ENCODE measurements around the gene PACSIN2. TPM values are rescaled to one million over a fixed set of nuclear protein-coding genes. Genes with fewer than 3 reads are reported as not detected.

PACSIN2 gene
- total RNA-seq, 4 donors from 2014 or later, result 25.8 to 46.0 (median 27.8) TPM

DNA sequence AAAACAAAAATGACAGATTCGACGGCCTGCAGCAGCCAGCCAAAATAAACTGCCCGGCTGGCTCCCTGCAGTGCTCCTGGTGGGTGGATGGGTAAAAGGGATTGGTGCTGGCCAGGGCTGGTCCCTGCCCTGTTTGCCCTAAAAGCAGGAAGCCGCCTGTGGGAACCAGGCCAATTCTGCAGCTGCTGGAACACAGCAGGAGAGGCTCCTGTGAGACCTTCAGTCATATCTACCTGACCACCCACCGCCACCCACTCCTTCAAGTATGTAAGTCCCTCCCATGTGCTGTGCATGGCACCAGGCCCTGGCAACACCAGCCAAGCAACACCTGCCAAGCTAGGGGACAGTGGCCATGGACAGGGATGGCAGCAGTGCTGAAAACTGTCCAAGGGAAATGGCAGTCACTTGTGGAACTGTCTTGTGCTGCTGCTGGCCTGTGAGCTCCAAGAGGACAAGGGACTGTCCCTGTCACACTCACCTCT is 109.2 kb downstream of the PACSIN2 start:
- peaks cover 24 to 78% (median 38%) of the 10 kb centered on the region in 3 donors for H3K4me1 ChIP-seq
- DNase-seq, result no peak
- no peak for TF ChIP-seq CTCF (IDR thresholded peaks at IDR 0.05)
- no peak for TF ChIP-seq POLR2A (IDR thresholded peaks at IDR 0.05)
- no peaks in the 10 kb centered on the region for H3K9me3 ChIP-seq
- intact Hi-C loops (cut with DNase I), result no loop called here
- H3K27me3 ChIP-seq, result no peaks in the 10 kb centered on the region
- peak overlapping the region in 3 of 4 donors; percentile 71 to 83 (median 78) for H3K27ac ChIP-seq
- no peak overlapping the region for H3K4me3 ChIP-seq
- H3K36me3 ChIP-seq, result peaks cover 0 to 50% (median 2%) of the 10 kb centered on the region in 3 donors
- WGBS, 2 donors, result 36 to 76% methylated on average over 4 of the region's 5 CpGs

- H3K9me3 ChIP-seq, result no peaks in the 10 kb centered on the region
- H3K36me3 ChIP-seq, result peaks cover 0 to 49% (median 0%) of the 10 kb centered on the region in 3 donors
- WGBS, 2 donors, result 68 to 90% methylated on average over 10 to 12 of the region's 13 CpGs
- no peak for DNase-seq
- intact Hi-C loops (cut with DNase I), result no loop called here
- TF ChIP-seq POLR2A (IDR thresholded peaks at IDR 0.05), result no peak
- no peak for TF ChIP-seq CTCF (IDR thresholded peaks at IDR 0.05)
- peak overlapping the region in 3 of 4 donors; percentile 71 to 83 (median 78) for H3K27ac ChIP-seq
- no peaks in the 10 kb centered on the region for H3K27me3 ChIP-seq
- H3K4me1 ChIP-seq, result peaks cover 24 to 78% (median 38%) of the 10 kb centered on the region in 3 donors
- H3K4me3 ChIP-seq, result no peak overlapping the region
Observed at GRCh38 chr22:42905217-42905616, 109.7 kb downstream of the PACSIN2 start.

DNA sequence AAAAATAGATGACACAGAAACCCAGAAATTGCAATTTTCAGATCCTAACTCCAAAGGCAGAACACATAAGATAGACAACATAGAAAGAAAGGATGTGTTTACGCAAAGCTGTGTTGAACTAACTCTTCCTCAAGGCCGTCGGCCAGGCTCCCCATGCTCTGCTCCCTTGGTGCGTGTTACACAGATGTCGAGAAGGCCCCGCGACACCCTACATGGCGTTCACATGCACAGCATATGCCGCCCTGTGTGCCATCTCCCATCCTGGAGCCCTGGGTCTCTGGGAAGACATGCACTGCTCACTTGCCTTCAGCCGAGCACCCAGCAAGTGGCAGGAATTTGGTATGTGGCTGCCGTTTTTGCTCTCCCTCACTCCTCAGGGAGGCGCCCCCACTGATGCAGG is 110.9 kb downstream of the PACSIN2 start:
- Histone ChIP-seq H3K27me3 (no peaks in the 10 kb centered on the region), H3K36me3 (peaks cover 0 to 37% (median 0%) of the 10 kb centered on the region in 3 donors), H3K4me3 (no peak overlapping the region), H3K9me3 (no peaks in the 10 kb centered on the region), H3K27ac (peak overlapping the region in 2 of 4 donors; percentile 54 to 78), H3K4me1 (peaks cover 24 to 73% (median 38%) of the 10 kb centered on the region in 3 donors)
- no peak for DNase-seq
- TF ChIP-seq POLR2A (IDR thresholded peaks at IDR 0.05) (no peak), CTCF (IDR thresholded peaks at IDR 0.05) (no peak)
- intact Hi-C loops (cut with DNase I), result no loop called here
- WGBS, 2 donors, result 88 to 94% methylated on average over 9 of the region's 12 CpGs

- WGBS, 2 donors, result 66 to 79% methylated on average over 5 to 14 of the region's 15 CpGs
- no peaks in the 10 kb centered on the region for H3K27me3 ChIP-seq
- no peak for DNase-seq
- peaks cover 18 to 63% (median 32%) of the 10 kb centered on the region in 3 donors for H3K4me1 ChIP-seq
- no peaks in the 10 kb centered on the region for H3K9me3 ChIP-seq
- H3K36me3 ChIP-seq, result peaks cover 0 to 35% (median 0%) of the 10 kb centered on the region in 3 donors
- peak overlapping the region; percentile 39 to 75 (median 59) for H3K27ac ChIP-seq
- TF ChIP-seq POLR2A (IDR thresholded peaks at IDR 0.05) (no peak), CTCF (IDR thresholded peaks at IDR 0.05) (no peak)
- intact Hi-C loops (cut with DNase I), result no loop called here
- H3K4me3 ChIP-seq, result no peak overlapping the region
Observed at GRCh38 chr22:42902875-42903510, 112.0 kb downstream of the PACSIN2 start.

DNA sequence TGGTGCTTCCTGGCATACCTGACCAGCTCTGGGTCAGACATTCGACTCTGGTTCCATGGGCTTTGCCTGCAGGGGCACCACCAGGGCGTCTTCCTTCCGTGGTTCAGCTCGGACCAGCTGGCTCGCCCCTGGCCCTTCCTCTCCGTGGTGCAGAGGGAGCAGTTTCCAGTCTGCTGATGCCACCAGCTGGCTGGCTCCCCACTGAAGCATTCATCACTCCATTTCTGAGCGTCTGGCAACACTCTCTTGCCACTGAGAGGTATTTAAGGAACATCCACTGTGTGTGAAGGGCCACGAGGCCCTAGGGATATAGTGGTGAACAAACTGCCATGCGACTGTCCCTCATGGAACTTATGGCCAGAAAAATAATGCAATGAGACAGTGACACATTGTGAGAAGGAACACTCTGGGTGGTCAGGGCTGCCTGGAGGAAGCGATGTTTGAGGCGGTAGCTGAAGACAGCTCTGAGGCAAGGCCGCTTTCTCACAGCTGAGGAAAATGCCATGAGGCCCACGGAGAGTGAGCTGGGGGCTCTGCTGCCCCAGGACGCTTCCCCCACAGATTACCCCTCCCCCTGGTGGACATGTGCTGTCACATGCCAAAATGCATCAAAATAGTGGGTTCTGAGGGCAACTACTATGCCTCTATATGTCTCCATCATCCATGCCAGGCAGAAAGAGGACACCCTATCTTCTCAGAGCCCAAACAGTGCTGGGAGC is 113.0 kb downstream of the PACSIN2 start:
- intact Hi-C loops (cut with DNase I), result no loop called here
- TF ChIP-seq POLR2A (IDR thresholded peaks at IDR 0.05) (no peak), CTCF (IDR thresholded peaks at IDR 0.05) (peak in 2 of 6 experiments; percentile 24 to 26)
- H3K27me3 ChIP-seq, result no peaks in the 10 kb centered on the region
- peaks cover 10 to 54% (median 21%) of the 10 kb centered on the region in 3 donors for H3K4me1 ChIP-seq
- 82 to 88% methylated on average over 10 to 11 of the region's 14 CpGs for WGBS, 2 donors
- peak overlapping the region in 3 of 4 donors; percentile 1 to 30 (median 3) for H3K27ac ChIP-seq
- H3K36me3 ChIP-seq, result peaks cover 0 to 28% (median 0%) of the 10 kb centered on the region in 3 donors
- no peaks in the 10 kb centered on the region for H3K9me3 ChIP-seq
- no peak overlapping the region for H3K4me3 ChIP-seq
- no peak for DNase-seq

Data from esophagus squamous epithelium (tissue), 5 donors.